HepG2 (cell line): ENCODE data around the gene BMP8B.
"Not testable (repeated sequence)": the region's sequence is repeated elsewhere in the genome, so short reads cannot be mapped to it uniquely, and the experiment has no call there.

Source experiments
- ONECUT2 ChIP-seq: sonication (generic); formaldehyde crosslinking; IDR thresholded peaks from 2 replicates; pipeline ENCODE4 v1.4.0; 2020; ENCODE audit warnings: missing genetic modification reagents
- POLR2A ChIP-seq, 2 experiments: IDR thresholded peaks; 2 replicates each; pipeline ENCODE4 v1.6.1; 2011; ENCODE audit warnings: low read depth in 2 of 2, low read length in 2 of 2, mild to moderate bottlenecking in 1 of 2, moderate library complexity in 1 of 2; ENCODE audit not compliant: insufficient read depth in 1 of 2
- ZNF501 ChIP-seq: sonication (generic); formaldehyde crosslinking; IDR thresholded peaks from 2 replicates; pipeline ENCODE4 v1.5.1; 2020; ENCODE audit warnings: mild to moderate bottlenecking, moderate library complexity, missing genetic modification reagents
- TF ChIP-seq, protein P1 (sequence below): sonication (generic); formaldehyde crosslinking; IDR thresholded peaks from 2 replicates; pipeline ENCODE4 v1.4.0; 2020; ENCODE audit warnings: missing genetic modification reagents

DNA sequence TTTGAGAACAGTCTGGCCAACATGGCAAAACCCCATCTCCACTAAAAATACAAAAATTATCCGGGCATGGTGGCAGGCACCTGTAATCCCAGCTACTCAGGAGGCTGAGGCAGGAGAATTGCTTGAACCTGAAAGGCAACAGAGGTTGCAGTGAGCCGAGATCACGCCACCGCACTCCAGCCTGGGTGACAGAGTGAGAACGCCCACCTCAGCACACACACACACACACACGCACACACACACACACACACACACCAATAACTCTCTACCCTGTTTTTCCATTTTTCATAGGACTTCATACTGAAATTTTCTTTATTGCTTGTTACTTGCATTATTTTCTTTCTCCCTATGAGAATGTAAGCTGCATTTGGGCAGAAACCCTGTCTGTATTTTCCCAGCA is 39.6 kb upstream of the BMP8B start:
- TF ChIP-seq ZNF501; POLR2A (IDR thresholded peaks at IDR 0.05; ENCODE audit: insufficient read depth in 1 of 2, low read depth in 2 of 2, low read length in 2 of 2); ONECUT2 (CRISPR knock-in tag): not testable (repeated sequence)
- TF ChIP-seq, protein P1, sequence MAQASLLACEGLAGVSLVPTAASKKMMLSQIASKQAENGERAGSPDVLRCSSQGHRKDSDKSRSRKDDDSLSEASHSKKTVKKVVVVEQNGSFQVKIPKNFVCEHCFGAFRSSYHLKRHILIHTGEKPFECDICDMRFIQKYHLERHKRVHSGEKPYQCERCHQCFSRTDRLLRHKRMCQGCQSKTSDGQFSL (CRISPR knock-in tag), result not testable (repeated sequence)
